Keratinocyte (primary cell): ENCODE data around the gene SGK2. TPM values are rescaled to one million over a fixed set of nuclear protein-coding genes. Genes with fewer than 3 reads are reported as not detected.
"Not testable (repeated sequence)": the region's sequence is repeated elsewhere in the genome, so short reads cannot be mapped to it uniquely, and the experiment has no call there.

Source experiments
- DNase-seq: peaks from one replicate; pipeline ENCODE4 v3.0.0-alpha.2; 2011; ENCODE audit warnings: low read depth, missing footprints, low spot score
- FAIRE-seq: peaks from 2 replicates; lab custom pipeline; 2011; peaks lifted over from hg19 to GRCh38; lab: Jason Lieb, UNC
- H2AFZ ChIP-seq: 2 replicates; pipeline ENCODE4 v1.6.0; 2012; ENCODE audit warnings: low read length, control low read depth, inconsistent platforms; ENCODE audit not compliant: control insufficient read depth
- H3K27ac ChIP-seq: 2 replicates; pipeline ENCODE4 v1.5.1; 2011; ENCODE audit warnings: low read length; ENCODE audit not compliant: control insufficient read depth, insufficient read depth
- H3K27me3 ChIP-seq: 3 replicates; pipeline ENCODE4 v1.6.0; 2011; ENCODE audit warnings: low read length; ENCODE audit not compliant: control insufficient read depth, insufficient read depth; ENCODE audit errors: extremely low read depth
- H3K36me3 ChIP-seq, 2 experiments: 2 replicates in 1 of 2; 3 replicates in 1 of 2; pipeline ENCODE4 v1.5.1; 2011; ENCODE audit warnings: low read length in 2 of 2, mild to moderate bottlenecking in 1 of 2; ENCODE audit not compliant: control insufficient read depth in 2 of 2, insufficient read depth in 2 of 2; ENCODE audit errors: extremely low read depth in 1 of 2
- H3K4me1 ChIP-seq: 3 replicates; pipeline ENCODE4 v1.5.1; 2011; ENCODE audit warnings: low read length; ENCODE audit not compliant: control insufficient read depth, insufficient read depth; ENCODE audit errors: extremely low read depth
- H3K4me2 ChIP-seq: 3 replicates; pipeline ENCODE4 v1.6.0; 2011; ENCODE audit warnings: low read depth, low read length; ENCODE audit not compliant: control insufficient read depth, insufficient read depth; ENCODE audit errors: extremely low read depth
- H3K4me3 ChIP-seq, 3 experiments: fragments of 200-600 bp in 1 of 3; sonication (generic) in 1 of 3; 2 replicates in 2 of 3; 3 replicates in 1 of 3; pipeline ENCODE4 v1.5.1; 2011 to 2016; ENCODE audit warnings: low read length in 3 of 3, mild to moderate bottlenecking in 3 of 3, control low read depth in 2 of 3, inconsistent platforms in 1 of 3, low read depth in 1 of 3, mixed read lengths in 1 of 3, mixed run types in 1 of 3, moderate library complexity in 1 of 3; ENCODE audit not compliant: control insufficient read depth in 2 of 3, insufficient read depth in 2 of 3; ENCODE audit errors: extremely low read depth in 1 of 3
- H3K79me2 ChIP-seq: 2 replicates; pipeline ENCODE4 v1.6.0; 2012; ENCODE audit warnings: low read length; ENCODE audit not compliant: control insufficient read depth, insufficient read depth
- H3K9ac ChIP-seq: 3 replicates; pipeline ENCODE4 v1.6.0; 2011; ENCODE audit warnings: low read length; ENCODE audit not compliant: control insufficient read depth, insufficient read depth; ENCODE audit errors: extremely low read depth
- H3K9me1 ChIP-seq: 3 replicates; pipeline ENCODE4 v1.6.0; 2011; ENCODE audit warnings: low read length; ENCODE audit not compliant: control insufficient read depth, insufficient read depth; ENCODE audit errors: extremely low read depth
- H3K9me3 ChIP-seq: 2 replicates; pipeline ENCODE4 v1.5.1; 2012; ENCODE audit warnings: low read depth, low read length; ENCODE audit not compliant: control insufficient read depth
- H4K20me1 ChIP-seq: 3 replicates; pipeline ENCODE4 v1.6.0; 2011; ENCODE audit warnings: low read length; ENCODE audit not compliant: control insufficient read depth, insufficient read depth; ENCODE audit errors: extremely low read depth
- EZH2 ChIP-seq: IDR thresholded peaks from one replicate; pipeline ENCODE4 v1.6.1; 2012; ENCODE audit warnings: inconsistent platforms, mild to moderate bottlenecking, low read length, moderate library complexity
- dilution Hi-C: fragments of 300-500 bp; cut with MboI; formaldehyde crosslinking; loops from one replicate; pipeline ENCODE4 v1.7.0; 2020; ENCODE audit warnings: low sequenced_read_pairs; ENCODE audit not compliant: extremely low pct_ligation_motif_present
- polyA plus RNA-seq, 5 experiments: library from polyadenylated mRNA; depleted of rRNA in 3 of 5; stranded (reverse) in 3 of 5; stranded (forward) in 1 of 5; unstranded in 1 of 5; fragments of >200 nt; gene quantifications; 1 replicate in 1 of 5; 2 replicates in 3 of 5; 3 replicates in 1 of 5; pipeline versions ENCODE4 v1.2.1 to v1.2.3, GENCODE V29; 2011 to 2012; ENCODE audit warnings: missing spikeins in 2 of 5, low read depth in 1 of 5, low replicate concordance in 1 of 5
- TF ChIP-seq, protein P1 (sequence below), 3 experiments: IDR thresholded peaks in 1 of 3; conservative IDR thresholded peaks in 1 of 3; optimal IDR thresholded peaks in 1 of 3; 2 replicates in 2 of 3; 3 replicates in 1 of 3; pipeline versions ENCODE3 to v1.5.1; 2011; ENCODE audit warnings: low read length in 3 of 3, mild to moderate bottlenecking in 3 of 3, moderate library complexity in 2 of 3, control low read depth in 1 of 3, inconsistent platforms in 1 of 3; ENCODE audit not compliant: insufficient read depth in 2 of 3; ENCODE audit errors: extremely low read depth in 1 of 3

The SGK2 gene
- polyA plus RNA-seq, 1 donor (not counting 4 experiments of a cell fraction or from before 2014, with no cell fraction given), result 0.12 TPM

- H3K36me3 ChIP-seq, result no peaks in the 10 kb centered on the region
- H4K20me1 ChIP-seq, result no peaks in the 10 kb centered on the region
- no peaks in the 10 kb centered on the region for H3K27me3 ChIP-seq
- H3K79me2 ChIP-seq, result peaks cover 12% of the 10 kb centered on the region
- peak overlapping the region; percentile 87 for H2AFZ ChIP-seq
- H3K4me2 ChIP-seq, result peak overlapping the region; percentile 93
- no peak overlapping the region for H3K27ac ChIP-seq
- no peaks in the 10 kb centered on the region for H3K9me3 ChIP-seq
- FAIRE-seq, result no peak
- dilution Hi-C loops, result no loop called here
- peak overlapping the region; percentile 87 for H3K9ac ChIP-seq
- H3K4me3 ChIP-seq, result peak overlapping the region; percentile 75 to 93 (median 83)
- peaks cover 10% of the 10 kb centered on the region for H3K4me1 ChIP-seq
- DNase-seq, result no peak
- no peaks in the 10 kb centered on the region for H3K9me1 ChIP-seq
- no peak for TF ChIP-seq EZH2
- TF ChIP-seq, protein P1, sequence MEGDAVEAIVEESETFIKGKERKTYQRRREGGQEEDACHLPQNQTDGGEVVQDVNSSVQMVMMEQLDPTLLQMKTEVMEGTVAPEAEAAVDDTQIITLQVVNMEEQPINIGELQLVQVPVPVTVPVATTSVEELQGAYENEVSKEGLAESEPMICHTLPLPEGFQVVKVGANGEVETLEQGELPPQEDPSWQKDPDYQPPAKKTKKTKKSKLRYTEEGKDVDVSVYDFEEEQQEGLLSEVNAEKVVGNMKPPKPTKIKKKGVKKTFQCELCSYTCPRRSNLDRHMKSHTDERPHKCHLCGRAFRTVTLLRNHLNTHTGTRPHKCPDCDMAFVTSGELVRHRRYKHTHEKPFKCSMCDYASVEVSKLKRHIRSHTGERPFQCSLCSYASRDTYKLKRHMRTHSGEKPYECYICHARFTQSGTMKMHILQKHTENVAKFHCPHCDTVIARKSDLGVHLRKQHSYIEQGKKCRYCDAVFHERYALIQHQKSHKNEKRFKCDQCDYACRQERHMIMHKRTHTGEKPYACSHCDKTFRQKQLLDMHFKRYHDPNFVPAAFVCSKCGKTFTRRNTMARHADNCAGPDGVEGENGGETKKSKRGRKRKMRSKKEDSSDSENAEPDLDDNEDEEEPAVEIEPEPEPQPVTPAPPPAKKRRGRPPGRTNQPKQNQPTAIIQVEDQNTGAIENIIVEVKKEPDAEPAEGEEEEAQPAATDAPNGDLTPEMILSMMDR (optimal IDR thresholded peaks at IDR 0.05 in 1 of 3, IDR thresholded peaks at IDR 0.05 in 1 of 3, conservative IDR thresholded peaks at IDR 0.05 in 1 of 3; ENCODE audit: extremely low read depth in 1 of 3, insufficient read depth in 2 of 3, low read length in 3 of 3), result no peak
These were observed 31.2 kb downstream of the SGK2 start for GRCh38 chr20:43590036-43590391.

DNA sequence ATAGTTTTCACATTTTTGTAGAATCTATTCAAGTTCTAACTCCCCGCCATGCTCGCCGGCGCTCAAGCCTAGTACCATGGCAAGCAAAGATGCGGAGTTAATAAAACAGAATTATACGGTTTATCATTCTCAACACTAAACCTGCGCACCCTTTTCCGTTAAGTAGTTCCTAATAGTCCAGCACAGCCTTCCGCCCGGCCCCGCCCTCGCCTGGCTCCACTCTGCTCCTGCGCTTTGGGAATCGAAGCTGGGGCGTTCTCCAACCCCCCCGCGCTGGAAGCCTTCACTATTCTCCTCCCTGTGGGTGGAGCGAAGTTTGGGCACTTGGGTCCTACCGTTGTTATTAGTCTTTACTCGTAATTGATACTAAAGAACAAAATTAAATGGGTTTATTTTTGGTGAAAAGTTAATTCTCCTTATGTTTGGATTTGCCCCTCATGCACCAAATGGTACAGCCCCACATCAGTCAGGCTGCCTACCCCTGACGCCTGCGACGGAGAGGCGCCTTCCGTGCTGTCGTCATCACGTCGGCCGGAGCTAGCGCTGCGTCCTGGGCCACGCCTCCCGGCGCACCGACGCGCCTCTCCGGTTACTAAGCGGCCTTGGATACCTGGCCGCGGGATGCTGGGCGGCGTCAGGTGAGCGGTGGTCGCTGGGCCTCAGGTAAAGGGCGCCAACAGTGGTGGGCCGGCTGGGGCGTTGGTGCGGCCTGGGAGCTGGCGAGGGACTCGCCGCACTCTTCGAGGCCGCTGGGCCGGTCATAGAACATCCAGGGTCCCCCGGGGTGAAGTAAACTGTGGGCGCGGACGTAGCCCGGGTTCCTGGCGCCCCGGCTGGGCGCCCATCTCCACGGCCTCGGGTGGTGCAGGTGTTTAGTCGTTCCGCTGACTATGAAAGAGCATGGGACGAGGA lies 31.8 kb downstream of the SGK2 start, which contains the start of gene IFT52:
Gene IFT52 (plus strand): TSS at position 546 of the 912 bp plus-strand sequence. CDS start 3,762 bp downstream, outside the sequence.
- Histone ChIP-seq H3K4me1 (peaks cover 10% of the 10 kb centered on the region), H2AFZ (peak within 1 kb of the TSS; percentile 96), H3K9me1 (no peaks in the 10 kb centered on the region), H3K27me3 (no peaks in the 10 kb centered on the region), H3K36me3 (no peaks in the 10 kb centered on the region), H4K20me1 (no peaks in the 10 kb centered on the region), H3K4me3 (peak within 1 kb of the TSS; percentile 75 to 93 (median 83)), H3K9me3 (no peaks in the 10 kb centered on the region), H3K79me2 (peaks cover 12% of the 10 kb centered on the region), H3K27ac (peak within 1 kb of the TSS; percentile 95), H3K9ac (peak within 1 kb of the TSS; percentile 87), H3K4me2 (peak within 1 kb of the TSS; percentile 93)
- FAIRE-seq (peak; percentile 5), DNase-seq (peak; percentile 25)
- dilution Hi-C loops, result no loop called here
- TF ChIP-seq EZH2, result no peak
- TF ChIP-seq, protein P1 (optimal IDR thresholded peaks at IDR 0.05 in 1 of 3, IDR thresholded peaks at IDR 0.05 in 1 of 3, conservative IDR thresholded peaks at IDR 0.05 in 1 of 3; ENCODE audit: extremely low read depth in 1 of 3, insufficient read depth in 2 of 3, low read length in 3 of 3), result no peak

- H3K9me3 ChIP-seq, DNase-seq, H3K9me1 ChIP-seq, H3K4me3 ChIP-seq, H3K79me2 ChIP-seq, H3K27me3 ChIP-seq, H3K4me2 ChIP-seq, H3K4me1 ChIP-seq, dilution Hi-C loops, H3K9ac ChIP-seq, H3K27ac ChIP-seq, H4K20me1 ChIP-seq, H2AFZ ChIP-seq, FAIRE-seq: not testable (repeated sequence)
- H3K36me3 ChIP-seq, result peaks cover 8 to 12% of the 10 kb centered on the region in 2 experiments
These were observed 43.1 kb downstream of the SGK2 start for GRCh38 chr20:43601960-43602359.
